NCI-H510A (cell line): ENCODE data around the gene GRAMD1C.

ENCODE experiments used
- DNase-seq: peaks from one replicate; lab custom pipeline; 2025; lab: John Stamatoyannopoulos, UW

GRAMD1C gene

GRCh38 chr3:113852506-113852905 lies 13.9 kb downstream of the GRAMD1C start:
- no peak for DNase-seq

DNA sequence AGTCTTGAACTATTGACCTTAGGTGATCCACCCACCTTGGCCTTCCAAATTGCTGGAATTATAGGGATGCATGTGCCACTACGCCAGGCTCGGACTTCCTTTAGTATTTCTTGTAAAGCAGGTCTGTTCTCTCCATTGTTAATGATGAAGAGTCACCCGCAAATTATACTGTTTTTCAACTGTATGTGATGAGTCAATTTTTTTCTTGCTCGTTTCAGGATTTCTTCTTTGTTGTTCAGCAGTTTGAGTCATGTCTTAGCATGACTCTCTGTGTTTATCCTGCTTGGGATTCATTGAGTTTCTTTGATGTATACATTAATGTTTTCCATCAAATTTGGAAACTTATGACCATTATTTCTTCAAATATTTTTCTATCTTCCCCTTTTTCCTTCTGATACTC lies 28.9 kb downstream of the GRAMD1C start:
- no peak for DNase-seq

GRCh38 chr3:113873293-113873692 lies 34.7 kb downstream of the GRAMD1C start:
- DNase-seq = no peak

DNA sequence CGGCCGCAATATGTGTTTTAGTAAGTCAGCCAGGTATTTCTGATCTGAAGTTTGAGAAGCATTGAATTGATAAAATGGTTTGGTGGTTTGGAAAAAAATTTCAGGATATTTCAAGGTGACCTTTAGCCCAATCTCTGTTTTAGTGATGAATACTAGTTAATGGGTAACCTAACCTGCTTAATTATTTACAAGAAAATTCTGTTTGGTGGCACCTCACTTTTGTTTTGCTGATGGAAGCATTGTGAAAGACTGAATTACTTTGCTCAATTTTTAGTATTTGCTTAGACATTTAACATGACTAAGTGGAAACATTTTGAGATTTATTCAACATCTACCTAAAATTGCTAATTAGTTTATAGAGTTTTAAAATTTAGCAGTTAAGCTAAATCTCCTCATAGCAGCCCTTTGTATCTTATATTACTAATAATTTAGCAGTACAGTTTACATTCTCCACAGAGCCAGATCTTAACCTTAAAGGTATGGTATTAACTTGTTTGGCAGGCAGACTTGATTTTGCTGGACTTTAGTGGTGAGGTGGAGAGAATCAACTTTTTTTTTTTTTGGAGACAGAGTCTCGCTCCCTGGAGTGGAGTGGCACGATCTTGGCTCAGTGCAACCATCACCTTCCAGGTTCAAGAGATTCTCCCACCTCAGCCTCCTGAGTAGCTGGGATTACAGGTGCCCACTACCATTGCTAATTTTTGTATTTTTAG lies 35.4 kb downstream of the GRAMD1C start:
- no peak for DNase-seq

GRCh38 chr3:113878403-113878802 lies 39.8 kb downstream of the GRAMD1C start:
- DNase-seq = no peak

DNA sequence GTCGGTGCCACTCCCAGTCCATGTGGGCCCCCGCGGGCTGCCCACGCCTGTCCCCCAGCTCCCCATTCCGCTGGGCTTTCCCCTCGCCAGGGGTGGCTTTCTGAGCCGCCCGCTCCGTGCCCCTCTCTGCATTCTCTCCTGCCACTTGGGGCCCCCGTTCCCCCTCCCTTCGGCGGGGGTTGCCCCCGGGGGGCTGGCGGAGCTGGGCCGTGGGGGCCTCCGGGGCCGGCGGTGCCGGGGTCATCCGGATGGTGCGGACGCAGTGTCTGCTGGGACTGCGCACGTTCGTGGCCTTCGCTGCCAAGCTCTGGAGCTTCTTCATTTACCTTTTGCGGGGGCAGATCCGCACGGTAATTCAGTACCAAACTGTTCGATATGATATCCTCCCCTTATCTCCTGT lies 46.5 kb downstream of the GRAMD1C start:
- DNase-seq = no peak

GRCh38 chr3:113890256-113890900 lies 51.8 kb downstream of the GRAMD1C start:
- no peak for DNase-seq

DNA sequence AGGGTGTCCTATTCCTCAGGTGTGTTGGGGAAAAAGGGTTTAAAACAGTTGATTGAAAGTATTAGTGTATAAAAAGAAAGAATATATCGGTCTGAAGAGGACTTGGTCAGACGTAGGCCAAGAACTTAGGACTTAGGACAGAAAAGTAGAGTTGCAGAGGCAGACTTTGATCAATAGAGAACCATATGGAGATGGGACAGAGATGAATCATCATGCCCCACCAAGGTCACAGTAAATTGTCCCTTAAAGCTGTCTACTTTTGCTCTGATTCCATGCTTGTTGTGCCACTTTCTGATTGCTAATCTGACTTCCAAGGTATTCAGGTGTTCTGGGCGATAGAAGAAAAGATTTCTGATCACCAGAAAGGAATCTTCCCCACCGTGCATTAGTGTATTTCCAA lies 56.3 kb downstream of the GRAMD1C start:
- DNase-seq = no peak

DNA sequence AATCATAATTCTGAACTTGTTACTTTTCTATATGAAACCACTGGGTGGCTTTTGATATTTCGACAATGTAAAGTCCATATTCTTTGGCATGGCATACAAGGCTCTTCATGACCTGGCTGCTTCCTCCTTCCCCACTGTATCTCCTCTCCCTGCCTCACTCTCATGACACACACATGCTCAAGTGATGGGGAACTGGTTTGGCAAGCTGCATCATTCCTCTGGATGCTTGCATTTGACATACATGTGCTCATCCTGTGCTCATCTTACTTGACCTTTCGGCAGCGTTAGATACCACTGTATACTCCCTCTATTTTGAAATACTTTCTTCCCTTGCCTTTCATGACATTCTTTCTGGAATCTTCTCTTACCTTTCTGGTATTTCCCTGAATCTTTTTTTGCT lies 57.4 kb downstream of the GRAMD1C start:
- no peak for DNase-seq

GRCh38 chr3:113896930-113897329 lies 58.3 kb downstream of the GRAMD1C start:
- DNase-seq = no peak

- DNase-seq = peak; percentile 32
Observed at GRCh38 chr3:113897373-113897777, 58.8 kb downstream of the GRAMD1C start.

DNA sequence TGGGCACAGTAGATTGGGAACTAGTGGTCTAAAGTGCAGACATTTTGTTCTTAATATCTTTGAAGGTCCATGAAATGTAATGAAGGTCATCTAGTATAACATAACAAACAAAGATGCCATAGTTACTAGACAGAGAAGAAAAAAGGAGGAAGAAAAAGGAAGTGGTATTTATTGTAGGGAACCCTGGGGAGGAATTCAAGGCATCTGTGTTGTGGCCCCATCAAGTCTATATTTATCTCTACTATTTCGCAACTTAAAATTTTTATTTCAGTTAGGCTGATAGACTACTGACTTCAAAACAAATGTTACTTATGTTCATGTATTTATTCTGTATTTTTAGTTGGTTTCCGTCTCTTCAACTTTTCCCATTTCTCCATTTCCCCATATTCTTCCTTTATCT lies 60.3 kb downstream of the GRAMD1C start:
- DNase-seq = no peak

DNA sequence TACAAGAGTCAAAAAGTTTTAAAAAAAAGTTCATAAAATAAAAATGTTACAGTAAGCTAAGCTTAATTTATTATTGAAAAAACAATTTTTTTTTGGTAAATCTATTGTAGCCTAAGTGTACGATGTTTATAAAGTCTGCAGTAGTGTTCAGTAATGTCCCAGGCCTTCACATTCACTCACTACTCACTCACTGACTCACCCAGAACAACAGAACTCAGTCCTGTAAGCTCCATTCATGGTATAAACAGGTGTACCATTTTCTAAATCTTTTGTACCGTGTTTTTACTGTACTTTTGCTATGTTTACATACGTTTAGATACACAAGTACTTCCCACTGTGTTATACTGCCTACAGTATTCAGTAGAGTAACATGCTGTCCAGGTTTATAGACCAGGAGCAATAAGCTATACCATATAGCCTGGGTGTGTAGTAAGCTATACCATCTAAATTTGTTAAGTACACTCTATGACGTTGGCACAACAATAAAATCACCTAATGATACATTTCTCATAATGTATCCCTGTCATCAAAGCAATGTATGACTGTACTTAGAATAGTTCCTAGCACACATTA lies 68.1 kb downstream of the GRAMD1C start:
- DNase-seq = no peak

DNA sequence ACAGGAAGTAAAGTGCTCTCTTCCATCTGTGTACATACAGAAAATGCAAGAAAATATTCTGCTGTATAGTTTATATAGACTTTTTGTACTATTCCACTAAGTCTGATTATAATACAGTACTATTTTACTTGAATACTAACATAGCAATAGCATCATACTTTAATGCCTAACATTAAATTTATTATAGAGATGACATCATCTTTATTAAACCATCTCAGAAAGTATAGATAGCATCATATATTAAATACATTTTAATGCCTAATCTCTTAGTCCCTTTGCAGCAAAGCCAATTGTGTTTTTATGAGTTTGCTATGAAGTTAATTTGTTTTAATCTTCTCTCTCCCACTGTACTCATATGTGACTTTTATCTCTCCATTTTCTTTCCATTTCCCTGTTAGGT lies 69.5 kb downstream of the GRAMD1C start:
- no peak for DNase-seq

DNA sequence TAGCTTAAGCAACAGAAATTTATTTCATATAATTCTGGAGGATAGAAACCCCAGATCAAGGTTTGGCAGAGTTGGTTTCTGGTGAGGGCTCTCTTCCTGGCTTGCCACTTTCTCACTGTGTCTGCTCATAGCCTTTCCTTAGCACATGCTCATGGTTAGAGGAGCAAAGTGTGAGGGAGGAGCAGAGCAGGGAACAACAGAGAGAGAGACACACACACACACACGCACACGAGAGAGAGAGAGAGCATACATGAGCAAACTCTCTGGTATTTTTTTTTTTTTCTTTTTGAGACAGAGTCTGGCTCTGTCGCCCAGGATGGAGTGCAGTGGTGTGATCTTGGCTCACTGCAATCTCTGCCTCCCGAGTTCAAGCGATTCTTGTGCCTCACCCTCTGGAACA lies 72.4 kb downstream of the GRAMD1C start:
- no peak for DNase-seq

DNA sequence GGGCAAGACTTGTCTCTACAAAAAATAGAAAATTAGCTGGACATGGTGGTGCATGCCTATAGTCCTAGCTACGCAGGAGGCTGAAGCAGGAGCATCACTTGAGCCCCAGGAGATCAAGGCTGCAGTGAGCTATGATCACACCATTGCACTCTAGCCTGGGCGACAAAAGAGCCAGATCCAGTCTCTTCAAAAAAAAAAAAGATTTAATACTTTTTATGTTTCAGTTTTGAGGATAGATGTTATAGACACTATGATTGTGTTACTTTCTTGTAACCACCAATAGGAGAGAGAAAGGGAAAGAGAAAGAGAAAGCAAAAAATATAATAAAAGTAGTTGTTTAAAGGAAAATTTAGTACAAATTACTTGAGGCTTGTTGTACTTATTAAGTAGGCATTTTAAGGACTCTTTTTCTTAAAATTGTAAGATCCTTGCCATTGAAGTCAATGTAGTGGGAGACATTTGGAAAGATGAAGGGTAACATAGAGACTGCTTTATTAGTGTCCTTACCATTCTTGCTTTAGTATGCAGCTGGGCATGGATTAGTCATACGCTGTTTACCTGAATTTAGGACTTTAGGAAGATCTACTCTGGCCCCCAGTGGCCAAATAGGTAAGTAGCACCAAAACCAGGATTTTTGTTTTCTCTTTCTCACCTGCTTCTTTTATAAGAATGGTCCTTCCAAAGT lies 74.1 kb downstream of the GRAMD1C start:
- peak; percentile 7 for DNase-seq

- DNase-seq = no peak
Observed at GRCh38 chr3:113914646-113915045, 76.1 kb downstream of the GRAMD1C start.

GRCh38 chr3:113927556-113927955 lies 89.0 kb downstream of the GRAMD1C start:
- DNase-seq = no peak

DNA sequence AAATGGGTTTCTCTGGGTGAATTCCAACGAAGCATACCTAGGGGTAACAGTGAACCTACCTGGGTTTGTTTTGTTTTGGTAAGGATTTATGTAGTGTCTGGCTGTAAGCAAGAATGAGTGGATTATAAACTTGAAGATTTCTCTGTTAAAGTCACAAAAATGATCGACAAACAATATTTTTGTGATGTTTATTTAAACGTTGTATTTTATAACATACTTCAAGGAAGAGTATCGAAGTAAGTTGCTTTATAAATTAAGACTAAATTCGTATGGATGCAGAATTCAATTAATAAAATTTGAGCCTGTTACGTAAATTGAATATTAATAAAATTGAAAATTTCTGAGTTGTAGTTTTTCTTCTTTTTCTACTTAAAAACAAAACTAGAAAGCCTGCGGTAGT lies 108.2 kb downstream of the GRAMD1C start:
- DNase-seq = no peak

GRCh38 chr3:113947372-113948014 lies 108.9 kb downstream of the GRAMD1C start, which contains the start of gene ZDHHC23:
Gene ZDHHC23 (plus strand): TSS chr3:113948013. CDS start chr3:113948803, 790 bp downstream.
- DNase-seq = peak; percentile 74

DNA sequence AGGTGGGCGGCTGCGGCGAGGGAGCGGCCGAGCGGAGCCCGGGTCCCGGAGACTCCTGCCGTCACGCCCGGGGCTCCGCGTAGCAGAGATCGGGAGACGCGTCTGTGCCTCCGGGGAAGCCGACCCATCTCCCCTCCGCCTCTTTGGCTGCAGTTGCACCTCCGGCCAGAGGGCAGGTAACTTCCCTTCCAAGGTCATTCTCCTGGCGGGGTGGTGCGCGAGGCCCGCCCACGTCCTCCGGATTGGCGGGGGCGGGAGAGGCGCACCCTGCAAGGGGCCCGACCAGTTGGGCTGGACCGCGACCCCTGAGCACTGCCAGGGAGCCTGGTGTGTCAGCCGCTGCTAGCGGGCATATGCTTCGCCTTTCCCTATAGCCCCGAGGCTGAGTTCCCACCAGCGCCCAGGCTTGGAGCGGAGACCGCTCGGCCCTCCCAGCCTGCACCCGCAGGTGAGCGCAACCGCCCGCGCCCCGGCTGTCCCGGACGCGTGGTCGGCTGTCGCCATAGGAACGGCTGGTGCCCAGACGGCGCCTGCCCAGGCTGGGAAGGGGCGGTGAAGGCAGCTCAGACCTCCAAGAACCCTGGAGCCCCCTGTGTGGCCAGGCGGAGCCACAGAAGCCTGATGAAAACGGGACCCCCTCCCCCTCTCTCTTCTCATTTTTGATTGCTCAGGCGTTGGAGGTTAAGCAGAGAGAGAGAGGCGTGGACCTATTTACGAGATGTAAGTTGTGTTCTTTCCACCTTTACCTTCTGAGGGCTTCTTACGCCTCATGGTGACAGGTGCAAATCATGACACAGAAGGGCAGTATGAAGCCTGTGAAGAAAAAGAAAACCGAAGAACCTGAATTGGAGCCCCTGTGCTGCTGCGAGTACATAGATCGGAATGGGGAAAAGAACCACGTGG lies 109.7 kb downstream of the GRAMD1C start:
- peak; percentile 31 for DNase-seq
